ENCODE results near the gene PLEKHG4B. TPM values are rescaled to one million over a fixed set of nuclear protein-coding genes. Genes with fewer than 3 reads are reported as not detected.

The PLEKHG4B gene
- total and polyA plus RNA-seq, 4 experiments from 2014 or later: not detected

DNA sequence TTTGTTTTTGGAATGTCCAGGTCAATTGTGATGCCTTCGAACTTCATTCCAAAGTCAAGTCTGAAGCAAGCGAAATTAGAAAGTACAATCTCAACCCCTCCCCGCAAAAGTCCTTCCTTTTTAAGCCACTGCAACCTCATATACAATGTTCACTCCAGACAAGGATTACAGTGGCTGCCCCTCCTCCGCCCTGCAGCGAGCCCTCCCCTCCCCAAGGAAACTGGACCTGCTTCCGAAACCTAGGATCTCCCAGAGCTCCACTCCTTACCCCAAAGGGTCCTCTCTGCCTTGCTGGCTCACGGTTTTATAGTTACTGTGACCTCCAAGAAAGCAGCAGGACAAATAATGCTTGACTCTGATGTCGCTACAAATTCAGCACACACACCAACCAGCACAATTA lies 109.7 kb downstream of the PLEKHG4B start:
- ChIA-PET CTCF (ENCODE audit: partially characterized antibody) (no interaction called here), POLR2A (ENCODE audit: partially characterized antibody) (no interaction called here)
- Mint-ChIP-seq H3K36me3 (peaks cover 29 to 36% of the 10 kb centered on the region in 2 donors), H3K4me1 (peaks cover 0 to 7% (median 1%) of the 10 kb centered on the region in 4 donors), H3K27ac (no peak overlapping the region), H3K9me3 (no peaks in the 10 kb centered on the region), H3K27me3 (no peaks in the 10 kb centered on the region), H3K4me3 (peak overlapping the region in 1 of 8 donors; percentile 46)
- H3K9me3 ChIP-seq (ENCODE audit: control insufficient read depth in 1 of 2, low read length in 2 of 2): no peaks in the 10 kb centered on the region
- peaks cover 18% of the 10 kb centered on the region for H3K36me3 ChIP-seq (ENCODE audit: insufficient read depth, low read length)
- no peaks in the 10 kb centered on the region for H3K27me3 ChIP-seq (ENCODE audit: insufficient read depth, low read length)
- intact Hi-C loops (cut with micrococcal nuclease): no loop called here
- no peaks in the 10 kb centered on the region for H3K4me1 ChIP-seq (ENCODE audit: insufficient read depth, low read length)
- no peak for DNase-seq
- no peak overlapping the region for H3K4me3 ChIP-seq (ENCODE audit: low read length in 2 of 2)
- no peak overlapping the region for H3K27ac ChIP-seq (ENCODE audit: low read depth, low read length)

DNA sequence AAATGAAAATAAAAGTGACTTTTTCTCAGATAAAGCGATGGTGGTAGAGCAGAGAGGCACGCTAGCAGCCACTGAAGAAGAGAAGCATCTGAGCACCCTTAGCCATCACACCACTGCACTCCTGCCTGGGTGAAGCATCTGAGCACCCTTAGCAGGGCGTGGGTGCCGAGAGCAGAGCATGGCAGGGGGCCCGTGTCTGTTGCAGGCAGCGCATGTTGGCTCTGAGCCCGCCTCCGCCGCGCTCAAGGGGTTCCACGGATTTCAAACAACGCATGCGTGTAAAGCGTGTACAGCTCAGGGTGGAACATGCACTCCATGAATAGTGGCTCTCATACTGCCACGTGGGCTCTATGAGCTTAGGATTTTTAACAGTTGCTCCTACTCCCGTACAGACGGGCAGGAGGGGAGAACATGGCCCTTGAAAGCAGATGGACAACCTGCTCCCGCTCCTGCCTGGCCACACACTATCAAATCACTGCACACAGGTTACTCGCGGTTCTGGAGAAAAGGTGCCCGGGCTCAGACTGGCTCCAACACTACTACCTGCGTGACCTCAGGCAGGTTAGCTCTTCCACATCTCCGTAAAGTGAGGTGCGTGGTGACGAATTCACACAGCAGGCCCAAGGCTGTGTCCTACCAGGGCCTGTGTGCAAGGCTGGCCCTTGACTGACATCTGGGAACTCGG lies 111.4 kb downstream of the PLEKHG4B start:
- Mint-ChIP-seq H3K27ac (no peak overlapping the region), H3K9me3 (no peaks in the 10 kb centered on the region), H3K36me3 (peaks cover 44 to 49% of the 10 kb centered on the region in 2 donors), H3K4me3 (no peak overlapping the region), H3K27me3 (no peaks in the 10 kb centered on the region), H3K4me1 (peaks cover 2 to 19% (median 5%) of the 10 kb centered on the region in 4 donors)
- ChIA-PET POLR2A (ENCODE audit: partially characterized antibody) (no interaction called here), CTCF (ENCODE audit: partially characterized antibody) (interaction anchor here (1.1 to 1.2 kb wide), 2 partner anchors 12 to 14 kb away, joined by 3 read pairs; partner anchors contain the start of genes CCDC127, LRRC14B and SDHA)
- no peak overlapping the region for H3K4me3 ChIP-seq (ENCODE audit: low read length in 2 of 2)
- H3K4me1 ChIP-seq (ENCODE audit: insufficient read depth, low read length): no peaks in the 10 kb centered on the region
- H3K27me3 ChIP-seq (ENCODE audit: insufficient read depth, low read length): no peaks in the 10 kb centered on the region
- no peak overlapping the region for H3K27ac ChIP-seq (ENCODE audit: low read depth, low read length)
- no peaks in the 10 kb centered on the region for H3K9me3 ChIP-seq (ENCODE audit: control insufficient read depth in 1 of 2, low read length in 2 of 2)
- H3K36me3 ChIP-seq (ENCODE audit: insufficient read depth, low read length): peaks cover 19% of the 10 kb centered on the region
- no peak for DNase-seq
- intact Hi-C loops (cut with micrococcal nuclease): no loop called here

DNA sequence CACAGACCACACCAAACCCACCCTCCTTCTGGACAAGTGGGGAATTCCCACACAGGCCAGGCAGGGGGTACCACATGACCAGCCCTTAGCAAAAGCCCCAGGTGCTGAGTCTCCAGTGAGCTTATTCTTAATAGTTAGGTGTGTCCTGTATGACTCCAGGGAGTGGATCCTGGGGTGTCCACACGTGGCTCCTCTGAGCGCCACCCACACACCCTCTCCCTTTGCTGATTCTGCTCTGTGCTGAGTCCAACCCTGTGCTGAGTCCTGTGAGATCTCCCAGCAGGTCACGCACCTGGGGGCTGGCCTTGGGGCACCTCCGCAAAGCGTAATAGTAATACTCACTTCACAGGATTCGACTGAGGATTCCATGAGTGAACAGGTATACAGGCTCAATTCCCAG lies 112.0 kb downstream of the PLEKHG4B start:
- Histone ChIP-seq H3K27me3 (ENCODE audit: insufficient read depth, low read length) (no peaks in the 10 kb centered on the region), H3K4me1 (ENCODE audit: insufficient read depth, low read length) (no peaks in the 10 kb centered on the region), H3K9me3 (ENCODE audit: control insufficient read depth in 1 of 2, low read length in 2 of 2) (no peaks in the 10 kb centered on the region), H3K4me3 (ENCODE audit: low read length in 2 of 2) (no peak overlapping the region), H3K27ac (ENCODE audit: low read depth, low read length) (no peak overlapping the region), H3K36me3 (ENCODE audit: insufficient read depth, low read length) (peaks cover 19% of the 10 kb centered on the region)
- Mint-ChIP-seq H3K36me3 (peaks cover 44 to 49% of the 10 kb centered on the region in 2 donors), H3K27me3 (no peaks in the 10 kb centered on the region), H3K4me3 (no peak overlapping the region), H3K9me3 (no peaks in the 10 kb centered on the region), H3K4me1 (peaks cover 4 to 22% (median 5%) of the 10 kb centered on the region in 4 donors), H3K27ac (no peak overlapping the region)
- DNase-seq: no peak
- ChIA-PET CTCF (ENCODE audit: partially characterized antibody) (interaction anchor here (1.1 kb wide), 1 partner anchor 13 kb away, joined by 3 read pairs; the partner anchor contains the start of gene LRRC14B), POLR2A (ENCODE audit: partially characterized antibody) (no interaction called here)
- intact Hi-C loops (cut with micrococcal nuclease): no loop called here

DNA sequence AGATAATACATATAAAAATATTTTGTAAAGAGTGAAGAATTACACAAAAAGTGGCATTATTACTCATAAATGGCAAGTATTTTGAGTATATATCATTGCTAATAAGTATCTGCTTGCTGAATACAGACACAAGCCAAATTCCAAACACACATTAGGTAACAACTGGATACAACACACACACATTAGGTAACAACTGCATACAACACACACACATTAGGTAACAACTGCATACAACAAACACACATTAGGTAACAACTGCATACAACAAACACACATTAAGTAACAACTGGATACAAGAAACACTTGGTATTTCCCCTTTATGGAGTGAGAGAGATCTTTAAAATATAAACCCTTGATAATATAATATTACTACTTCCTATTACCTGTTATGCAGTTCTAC lies 112.5 kb downstream of the PLEKHG4B start:
- Mint-ChIP-seq H3K36me3 (peaks cover 44 to 49% of the 10 kb centered on the region in 2 donors), H3K9me3 (no peaks in the 10 kb centered on the region), H3K27ac (no peak overlapping the region), H3K27me3 (no peaks in the 10 kb centered on the region), H3K4me1 (peaks cover 4 to 23% (median 5%) of the 10 kb centered on the region in 4 donors), H3K4me3 (no peak overlapping the region)
- H3K27me3 ChIP-seq (ENCODE audit: insufficient read depth, low read length): no peaks in the 10 kb centered on the region
- no peaks in the 10 kb centered on the region for H3K4me1 ChIP-seq (ENCODE audit: insufficient read depth, low read length)
- peaks cover 19% of the 10 kb centered on the region for H3K36me3 ChIP-seq (ENCODE audit: insufficient read depth, low read length)
- CTCF ChIA-PET (ENCODE audit: partially characterized antibody): interaction anchor here (1.1 kb wide), 1 partner anchor 13 kb away, joined by 3 read pairs; the partner anchor contains the start of gene LRRC14B
- DNase-seq: no peak
- no peaks in the 10 kb centered on the region for H3K9me3 ChIP-seq (ENCODE audit: control insufficient read depth in 1 of 2, low read length in 2 of 2)
- POLR2A ChIA-PET (ENCODE audit: partially characterized antibody): no interaction called here
- intact Hi-C loops (cut with micrococcal nuclease): no loop called here
- H3K4me3 ChIP-seq (ENCODE audit: low read length in 2 of 2): no peak overlapping the region
- H3K27ac ChIP-seq (ENCODE audit: low read depth, low read length): no peak overlapping the region

DNA sequence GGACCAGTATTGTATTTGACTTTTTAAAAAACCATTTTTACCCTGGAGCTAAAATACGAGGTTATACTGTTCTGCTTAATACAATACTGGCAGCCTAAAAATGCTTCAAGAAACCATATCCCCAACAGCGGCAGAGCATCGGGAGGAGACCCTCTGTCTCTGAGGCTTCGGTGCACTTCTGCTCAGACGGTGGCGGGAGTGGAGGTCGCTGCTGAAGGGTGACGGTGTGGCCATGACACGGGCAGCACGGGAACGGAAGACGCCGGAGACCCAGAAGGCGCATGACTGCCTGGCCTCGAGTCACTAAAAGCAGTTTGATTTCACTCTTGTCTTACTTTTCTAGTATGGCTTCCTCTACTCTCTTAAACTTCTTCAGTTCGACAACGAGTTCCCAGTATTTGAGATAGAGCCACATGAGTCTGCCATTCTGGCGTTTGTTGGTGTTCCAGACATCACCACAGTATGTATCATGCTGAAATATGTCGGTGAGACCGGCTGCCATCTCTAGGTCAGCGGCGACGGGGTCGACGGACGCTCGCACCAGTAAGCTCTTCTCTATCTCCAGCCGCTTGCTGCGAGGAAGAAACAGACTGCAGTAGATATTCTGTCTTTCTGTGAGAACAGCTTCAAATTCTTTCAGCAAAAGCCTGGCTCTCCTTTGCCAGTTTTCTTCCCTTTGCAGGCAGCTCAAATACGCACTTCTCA lies 113.2 kb downstream of the PLEKHG4B start:
- Histone ChIP-seq H3K9me3 (ENCODE audit: control insufficient read depth in 1 of 2, low read length in 2 of 2) (no peaks in the 10 kb centered on the region), H3K4me1 (ENCODE audit: insufficient read depth, low read length) (peaks cover 6% of the 10 kb centered on the region), H3K27me3 (ENCODE audit: insufficient read depth, low read length) (no peaks in the 10 kb centered on the region), H3K36me3 (ENCODE audit: insufficient read depth, low read length) (peaks cover 19% of the 10 kb centered on the region), H3K27ac (ENCODE audit: low read depth, low read length) (no peak overlapping the region), H3K4me3 (ENCODE audit: low read length in 2 of 2) (no peak overlapping the region)
- no peak for DNase-seq
- Mint-ChIP-seq H3K9me3 (no peaks in the 10 kb centered on the region), H3K27ac (no peak overlapping the region), H3K27me3 (no peaks in the 10 kb centered on the region), H3K4me1 (peaks cover 10 to 30% (median 11%) of the 10 kb centered on the region in 4 donors), H3K36me3 (peaks cover 45 to 51% of the 10 kb centered on the region in 2 donors), H3K4me3 (no peak overlapping the region)
- ChIA-PET CTCF (ENCODE audit: partially characterized antibody) (no interaction called here), POLR2A (ENCODE audit: partially characterized antibody) (no interaction called here)
- intact Hi-C loops (cut with micrococcal nuclease): no loop called here

DNA sequence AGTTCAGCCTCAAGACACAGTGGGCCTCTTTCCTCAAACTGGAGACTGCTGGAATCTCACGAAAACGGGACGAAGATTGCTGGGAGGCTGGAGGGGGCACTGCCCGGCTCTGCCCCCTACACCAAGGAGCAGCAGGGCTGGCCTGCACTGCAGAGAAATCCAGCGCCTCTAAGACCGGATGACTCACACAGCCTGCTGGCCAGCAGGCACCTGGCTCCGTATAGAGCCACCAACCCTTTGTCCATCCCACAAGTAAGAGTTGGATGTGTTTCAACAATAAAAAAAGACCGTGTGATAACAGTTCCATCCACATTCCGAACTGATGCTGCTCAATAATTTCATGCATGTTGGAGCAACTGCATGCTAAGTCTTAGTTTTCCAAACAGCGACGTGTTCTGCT lies 114.4 kb downstream of the PLEKHG4B start:
- Histone ChIP-seq H3K36me3 (ENCODE audit: insufficient read depth, low read length) (peaks cover 19% of the 10 kb centered on the region), H3K27me3 (ENCODE audit: insufficient read depth, low read length) (no peaks in the 10 kb centered on the region), H3K9me3 (ENCODE audit: control insufficient read depth in 1 of 2, low read length in 2 of 2) (no peaks in the 10 kb centered on the region), H3K4me3 (ENCODE audit: low read length in 2 of 2) (no peak overlapping the region), H3K4me1 (ENCODE audit: insufficient read depth, low read length) (peaks cover 9% of the 10 kb centered on the region), H3K27ac (ENCODE audit: low read depth, low read length) (no peak overlapping the region)
- POLR2A ChIA-PET (ENCODE audit: partially characterized antibody): no interaction called here
- Mint-ChIP-seq H3K36me3 (peaks cover 48 to 56% of the 10 kb centered on the region in 2 donors), H3K4me3 (no peak overlapping the region), H3K4me1 (peaks cover 14 to 35% (median 15%) of the 10 kb centered on the region in 4 donors), H3K27me3 (no peaks in the 10 kb centered on the region), H3K9me3 (no peaks in the 10 kb centered on the region), H3K27ac (no peak overlapping the region)
- CTCF ChIA-PET (ENCODE audit: partially characterized antibody): no interaction called here
- DNase-seq: no peak
- intact Hi-C loops (cut with micrococcal nuclease): no loop called here

DNA sequence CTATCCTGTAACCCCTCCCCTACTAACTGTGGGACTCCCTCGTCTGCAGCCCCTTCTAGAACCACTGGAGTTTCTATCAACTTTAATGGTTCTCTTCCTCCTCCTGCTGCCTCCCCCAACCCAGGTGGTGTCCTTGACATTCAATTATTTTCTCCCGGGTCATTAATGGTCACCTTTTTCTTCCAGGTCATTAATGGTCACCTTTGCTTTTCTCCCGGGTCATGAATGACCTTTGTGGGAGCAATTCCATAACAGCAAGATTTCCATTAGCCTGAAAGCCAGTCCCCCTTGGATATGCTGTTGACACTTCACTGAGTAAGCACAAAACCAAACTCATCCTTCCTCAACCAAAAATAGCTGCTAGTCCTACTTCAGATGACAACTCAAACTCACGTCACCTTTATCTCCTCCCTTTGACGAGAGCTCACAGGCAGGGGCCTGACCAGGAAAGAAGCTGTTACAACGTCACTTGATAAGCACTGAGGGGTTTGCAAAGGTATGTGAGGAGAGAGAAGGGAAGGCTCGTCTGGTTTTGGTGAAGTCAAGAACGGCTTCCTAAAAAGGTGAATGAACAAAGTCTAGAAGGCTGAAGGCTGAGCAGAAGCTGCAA lies 115.1 kb downstream of the PLEKHG4B start:
- Histone ChIP-seq H3K36me3 (ENCODE audit: insufficient read depth, low read length) (peaks cover 19% of the 10 kb centered on the region), H3K27me3 (ENCODE audit: insufficient read depth, low read length) (no peaks in the 10 kb centered on the region), H3K9me3 (ENCODE audit: control insufficient read depth in 1 of 2, low read length in 2 of 2) (no peaks in the 10 kb centered on the region), H3K4me1 (ENCODE audit: insufficient read depth, low read length) (peaks cover 9% of the 10 kb centered on the region), H3K4me3 (ENCODE audit: low read length in 2 of 2) (no peak overlapping the region), H3K27ac (ENCODE audit: low read depth, low read length) (no peak overlapping the region)
- no peak for DNase-seq
- no peaks in the 10 kb centered on the region for H3K27me3 Mint-ChIP-seq
- ChIA-PET CTCF (ENCODE audit: partially characterized antibody) (interaction anchor here (0.6 kb wide), 1 partner anchor 19 kb away, joined by 4 read pairs; no protein-coding TSS in a partner anchor), POLR2A (ENCODE audit: partially characterized antibody) (interaction anchor here (0.7 kb wide), 1 partner anchor 64 kb away, joined by 3 read pairs; the partner anchor contains the start of gene PDCD6)
- H3K27ac Mint-ChIP-seq: peak overlapping the region in 1 of 7 donors; percentile 6
- peaks cover 48 to 53% of the 10 kb centered on the region in 2 donors for H3K36me3 Mint-ChIP-seq
- H3K4me3 Mint-ChIP-seq: no peak overlapping the region
- peaks cover 14 to 35% (median 15%) of the 10 kb centered on the region in 4 donors for H3K4me1 Mint-ChIP-seq
- H3K9me3 Mint-ChIP-seq: no peaks in the 10 kb centered on the region
- intact Hi-C loops (cut with micrococcal nuclease): no loop called here

Measured in CD4-positive, alpha-beta memory T cell (primary cell).